SK-N-SH (cell line): ENCODE measurements around the gene ZNF768.

Experiments
- EP300 ChIP-seq, 2 experiments: IDR thresholded peaks; 2 replicates each; pipeline versions ENCODE4 v1.4.0 to v1.6.1; 2012; ENCODE audit warnings: borderline replicate concordance in 1 of 2, low read depth in 1 of 2, low read length in 1 of 2
- EZH2phosphoT487 ChIP-seq: fragments of 200-600 bp; sonication (generic); IDR thresholded peaks from 2 replicates; pipeline ENCODE4 v1.6.1; 2017; ENCODE audit warnings: low read depth, mixed run types, mild to moderate bottlenecking, antibody characterized with exemption, moderate library complexity, borderline replicate concordance
- FOXJ3 ChIP-seq: sonication (generic); formaldehyde crosslinking; IDR thresholded peaks from 2 replicates; pipeline ENCODE4 v1.5.1; 2020; ENCODE audit warnings: mild to moderate bottlenecking, missing genetic modification reagents
- GATA2 ChIP-seq: sonication (generic); formaldehyde crosslinking; IDR thresholded peaks from 2 replicates; pipeline ENCODE4 v1.5.0; 2020; ENCODE audit warnings: mild to moderate bottlenecking, missing genetic modification reagents
- NFIC ChIP-seq: IDR thresholded peaks from 2 replicates; pipeline ENCODE4 v1.4.0; 2012; ENCODE audit warnings: borderline replicate concordance
- NRF1 ChIP-seq: IDR thresholded peaks from 2 replicates; pipeline ENCODE4 v1.6.1; 2012; ENCODE audit warnings: low read depth, mild to moderate bottlenecking, low read length
- POLR2AphosphoS5 ChIP-seq: IDR thresholded peaks from 2 replicates; pipeline ENCODE4 v1.6.1; 2012; ENCODE audit warnings: low read depth, low read length
- RAD21 ChIP-seq: IDR thresholded peaks from 2 replicates; pipeline ENCODE4 v1.6.1; 2012; ENCODE audit warnings: mild to moderate bottlenecking, low read length
- SIN3A ChIP-seq: IDR thresholded peaks from 2 replicates; pipeline ENCODE4 v1.6.1; 2012; ENCODE audit warnings: low read depth, mild to moderate bottlenecking, low read length, moderate library complexity, borderline replicate concordance
- SMC3 ChIP-seq: IDR thresholded peaks from 2 replicates; pipeline ENCODE4 v1.6.1; 2012; ENCODE audit warnings: low read depth, low read length, improper control_type of control experiment
- TEAD4 ChIP-seq: IDR thresholded peaks from 2 replicates; pipeline ENCODE4 v1.4.0; 2012; ENCODE audit warnings: mild to moderate bottlenecking, borderline replicate concordance; ENCODE audit not compliant: insufficient read depth
- YY1 ChIP-seq: IDR thresholded peaks from 2 replicates; pipeline ENCODE4 v1.4.0; 2012; ENCODE audit warnings: low read depth, mild to moderate bottlenecking
- TF ChIP-seq, protein P1 (sequence below): fragments of 200-600 bp; sonication (generic); IDR thresholded peaks from 2 replicates; pipeline ENCODE4 v1.6.1; 2017; ENCODE audit warnings: antibody characterized with exemption, mild to moderate bottlenecking, moderate library complexity

DNA sequence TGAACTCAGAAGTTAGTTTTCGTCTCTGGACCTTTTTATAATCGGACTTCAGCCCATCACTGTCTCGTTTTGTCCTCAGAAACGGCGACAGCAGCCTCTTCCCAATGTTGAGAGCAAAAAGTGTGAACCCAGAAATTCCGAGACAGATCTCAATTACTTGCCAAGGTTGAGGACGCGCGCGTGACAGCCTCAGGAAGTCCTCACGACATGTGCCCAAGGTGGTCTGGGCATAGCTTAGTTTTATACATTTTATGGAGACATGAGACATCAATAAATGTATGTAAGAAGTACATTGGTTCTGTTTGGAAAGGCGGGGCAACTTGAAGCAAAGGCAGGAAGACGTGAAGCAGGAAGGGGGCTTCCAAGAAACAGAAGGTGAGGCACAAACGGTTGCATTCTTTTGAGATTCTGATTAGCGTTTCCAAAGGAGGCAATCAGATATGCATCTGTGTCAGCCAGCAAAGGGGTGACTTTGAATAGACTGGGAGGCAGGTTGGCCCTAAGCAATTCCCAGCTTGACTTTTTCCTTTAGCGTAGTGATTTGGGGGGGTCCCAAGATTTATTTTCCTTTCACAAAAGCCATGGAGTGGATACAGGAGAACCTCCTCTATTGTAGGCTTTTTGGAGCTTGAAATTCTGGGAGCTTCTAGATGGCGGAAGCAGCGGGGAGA, 8.9 kb upstream of the ZNF768 start:
- 0 out of 2 replicates have a peak, but pooled peaks have one; percentile 1 for TF ChIP-seq NRF1
- no peak for TF ChIP-seq GATA2 (CRISPR knock-in tag)
- TF ChIP-seq, protein P1, sequence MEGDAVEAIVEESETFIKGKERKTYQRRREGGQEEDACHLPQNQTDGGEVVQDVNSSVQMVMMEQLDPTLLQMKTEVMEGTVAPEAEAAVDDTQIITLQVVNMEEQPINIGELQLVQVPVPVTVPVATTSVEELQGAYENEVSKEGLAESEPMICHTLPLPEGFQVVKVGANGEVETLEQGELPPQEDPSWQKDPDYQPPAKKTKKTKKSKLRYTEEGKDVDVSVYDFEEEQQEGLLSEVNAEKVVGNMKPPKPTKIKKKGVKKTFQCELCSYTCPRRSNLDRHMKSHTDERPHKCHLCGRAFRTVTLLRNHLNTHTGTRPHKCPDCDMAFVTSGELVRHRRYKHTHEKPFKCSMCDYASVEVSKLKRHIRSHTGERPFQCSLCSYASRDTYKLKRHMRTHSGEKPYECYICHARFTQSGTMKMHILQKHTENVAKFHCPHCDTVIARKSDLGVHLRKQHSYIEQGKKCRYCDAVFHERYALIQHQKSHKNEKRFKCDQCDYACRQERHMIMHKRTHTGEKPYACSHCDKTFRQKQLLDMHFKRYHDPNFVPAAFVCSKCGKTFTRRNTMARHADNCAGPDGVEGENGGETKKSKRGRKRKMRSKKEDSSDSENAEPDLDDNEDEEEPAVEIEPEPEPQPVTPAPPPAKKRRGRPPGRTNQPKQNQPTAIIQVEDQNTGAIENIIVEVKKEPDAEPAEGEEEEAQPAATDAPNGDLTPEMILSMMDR = no peak
- no peak for TF ChIP-seq NFIC
- no peak for TF ChIP-seq TEAD4
- TF ChIP-seq RAD21 = no peak
- no peak for TF ChIP-seq YY1
- no peak for TF ChIP-seq FOXJ3 (CRISPR knock-in tag)
- TF ChIP-seq POLR2AphosphoS5 = no peak; the same call in 1 of the 2 replicates
- no peak for TF ChIP-seq EZH2phosphoT487
- no peak for TF ChIP-seq SMC3
- TF ChIP-seq SIN3A = no peak
- TF ChIP-seq EP300 (IDR thresholded peaks at IDR 0.05; ENCODE audit: borderline replicate concordance in 1 of 2, low read depth in 1 of 2, low read length in 1 of 2) = no peak
